K562 (cell line): ENCODE data around the gene PCDH1. TPM values are rescaled to one million over a fixed set of nuclear protein-coding genes. Genes with fewer than 3 reads are reported as not detected.
A peak's percentile ranks its signal among the peaks of the same experiment; 100 is the strongest.

Source experiments
- BRF2 ChIP-seq: IDR thresholded peaks from 3 replicates; pipeline ENCODE4 v1.6.1; 2011; ENCODE audit warnings: borderline replicate concordance, mild to moderate bottlenecking; ENCODE audit not compliant: insufficient read length, insufficient read depth
- CGGBP1 ChIP-seq: fragments of 250-450 bp; sonication (Bioruptor Pico); IDR thresholded peaks from 2 replicates; pipeline ENCODE4 v1.9.0; 2021; ENCODE audit warnings: mild to moderate bottlenecking
- DMBX1 ChIP-seq: fragments of 250-450 bp; sonication (Bioruptor Pico); IDR thresholded peaks from 2 replicates; pipeline ENCODE4 v1.8.0; 2022; ENCODE audit warnings: inconsistent platforms, mild to moderate bottlenecking, moderate library complexity, borderline replicate concordance
- ETS2 ChIP-seq: IDR thresholded peaks from 2 replicates; pipeline ENCODE4 v1.6.1; 2016; ENCODE audit warnings: borderline replicate concordance, missing genetic modification characterization, mild to moderate bottlenecking, moderate library complexity, missing compliant biosample characterization; ENCODE audit not compliant: poor library complexity, severe bottlenecking
- FIP1L1 ChIP-seq: fragments of 200-400 bp; formaldehyde crosslinking; IDR thresholded peaks from 2 replicates; pipeline ENCODE4 v1.6.1; 2018; ENCODE audit warnings: mild to moderate bottlenecking, low read depth, low read length; ENCODE audit not compliant: poor library complexity, severe bottlenecking
- FOS ChIP-seq: IDR thresholded peaks from 3 replicates; pipeline ENCODE4 v1.6.1; 2011; ENCODE audit not compliant: insufficient read length; ENCODE audit errors: extremely low read depth
- FOXA3 ChIP-seq, 2 experiments: fragments of 450-650 bp in 1 of 2; sonication (generic) in 1 of 2; formaldehyde crosslinking; IDR thresholded peaks in 1 of 2; conservative IDR thresholded peaks in 1 of 2; 2 replicates each; pipeline versions ENCODE4 v1.4.0 to v1.8.0; 2020 to 2022; ENCODE audit warnings: mild to moderate bottlenecking in 2 of 2, missing genetic modification reagents in 1 of 2
- HOXB6 ChIP-seq: fragments of 250-450 bp; sonication (Bioruptor Pico); IDR thresholded peaks from 2 replicates; pipeline ENCODE4 v1.5.1; 2022; ENCODE audit warnings: mild to moderate bottlenecking, borderline replicate concordance
- HSF4 ChIP-seq: fragments of 250-450 bp; sonication (Bioruptor Pico); IDR thresholded peaks from 2 replicates; pipeline ENCODE4 v2.1.2; 2022; ENCODE audit warnings: mild to moderate bottlenecking, moderate library complexity, borderline replicate concordance
- JUN ChIP-seq, 2 experiments: sonication (generic) in 1 of 2; formaldehyde crosslinking in 1 of 2; IDR thresholded peaks; 2 replicates each; pipeline versions ENCODE4 v1.6.1 to v1.8.0; 2012 to 2022; ENCODE audit warnings: borderline replicate concordance in 2 of 2, mild to moderate bottlenecking in 2 of 2, improper control_type of control experiment in 1 of 2, low read depth in 1 of 2, low read length in 1 of 2, missing genetic modification reagents in 1 of 2
- MECOM ChIP-seq: fragments of 250-450 bp; sonication (Bioruptor Pico); IDR thresholded peaks from 2 replicates; pipeline ENCODE4 v1.8.0; 2022; ENCODE audit warnings: inconsistent platforms
- RHOXF2B ChIP-seq: fragments of 250-450 bp; sonication (Bioruptor Pico); conservative IDR thresholded peaks from 2 replicates; pipeline ENCODE4 v1.5.1; 2021
- SAFB ChIP-seq: fragments of 200-400 bp; formaldehyde crosslinking; IDR thresholded peaks from 2 replicates; pipeline ENCODE4 v1.6.1; 2017; ENCODE audit warnings: low read depth, low read length, borderline replicate concordance
- STAT6 ChIP-seq: sonication (generic); formaldehyde crosslinking; IDR thresholded peaks from 2 replicates; pipeline ENCODE4 v1.8.1; 2023; ENCODE audit warnings: mild to moderate bottlenecking, missing genetic modification reagents
- TFAP4 ChIP-seq: sonication (generic); formaldehyde crosslinking; IDR thresholded peaks from 2 replicates; pipeline ENCODE4 v1.8.0; 2022; ENCODE audit warnings: missing genetic modification reagents, mild to moderate bottlenecking, moderate library complexity, borderline replicate concordance
- THAP7 ChIP-seq: fragments of 250-450 bp; sonication (Bioruptor Pico); IDR thresholded peaks from 2 replicates; pipeline ENCODE4 v1.5.0; 2021
- TRIM24 ChIP-seq, 2 experiments: fragments of 450-650 bp; IDR thresholded peaks; 2 replicates each; pipeline ENCODE4 v1.6.1; 2016
- ZNF143 ChIP-seq: sonication (generic); formaldehyde crosslinking; IDR thresholded peaks from 2 replicates; pipeline ENCODE4 v1.9.0; 2022; ENCODE audit warnings: mild to moderate bottlenecking, missing genetic modification reagents
- ZNF655 ChIP-seq: fragments of 250-450 bp; sonication (Bioruptor Pico); IDR thresholded peaks from 2 replicates; pipeline ENCODE4 v1.5.0; 2021
- polyA plus RNA-seq, 8 experiments: library from polyadenylated mRNA; depleted of rRNA in 4 of 8; stranded (reverse) in 5 of 8; unstranded in 3 of 8; fragments of >200 nt; fragmentation: Nextera tagmentation in 2 of 8; fragmentation: Illumina TruSeq in 1 of 8; extraction: Ambion mirVana in 2 of 8; extraction: Trizol in 1 of 8; gene quantifications; 2 replicates each; pipeline versions ENCODE4 v1.2.1 to v1.2.3, GENCODE V29; 2011 to 2014; ENCODE audit warnings: inconsistent platforms in 1 of 8, missing spikeins in 1 of 8
- total RNA-seq, 7 experiments: library from RNA; depleted of rRNA in 6 of 7; stranded (reverse); fragments of >200 nt in 6 of 7; fragmentation: Illumina TruSeq in 2 of 7; extraction: Trizol in 2 of 7; gene quantifications; 2 replicates each; pipeline versions ENCODE4 v1.2.1 to v1.2.3, GENCODE V29; 2011 to 2021; ENCODE audit warnings: low replicate concordance in 1 of 7

PCDH1 gene
- total and polyA plus RNA-seq, 9 of the 15 experiments (the other 6 are each of a cell fraction or from before 2014, with no cell fraction given): 0.11 to 3.6 (median 1.9) TPM; not detected in 1

- peak; percentile 27 to 48; a peak in 2 of 4 replicates for TF ChIP-seq TRIM24 (IDR thresholded peaks at IDR 0.05)
- TF ChIP-seq FOXA3 (CRISPR knock-in tag; conservative IDR thresholded peaks at IDR 0.05 in 1 of 2, IDR thresholded peaks at IDR 0.05 in 1 of 2): no peak
- no peak for TF ChIP-seq ZNF143
- peak; percentile 68 for TF ChIP-seq FIP1L1
- TF ChIP-seq TFAP4: peak; percentile 67
- no peak for TF ChIP-seq BRF2
- TF ChIP-seq RHOXF2B: no peak
- TF ChIP-seq MECOM (CRISPR knock-in tag): no peak
- no peak for TF ChIP-seq JUN (IDR thresholded peaks at IDR 0.05; ENCODE audit: borderline replicate concordance, low read depth, low read length)
- no peak; the same call in 1 of the 2 replicates for TF ChIP-seq JUN (CRISPR knock-in tag; IDR thresholded peaks at IDR 0.05; ENCODE audit: borderline replicate concordance)
- no peak for TF ChIP-seq SAFB
- no peak for TF ChIP-seq STAT6 (CRISPR knock-in tag)
- no peak for TF ChIP-seq ETS2
- no peak for TF ChIP-seq THAP7 (CRISPR knock-in tag)
- no peak for TF ChIP-seq DMBX1 (CRISPR knock-in tag)
- no peak for TF ChIP-seq HOXB6
- no peak for TF ChIP-seq HSF4 (CRISPR knock-in tag)
- TF ChIP-seq CGGBP1 (CRISPR knock-in tag): no peak
- no peak for TF ChIP-seq ZNF655
- no peak for TF ChIP-seq FOS
These were observed 2.2 kb downstream of the PCDH1 start (continued) for GRCh38 chr5:141875795-141876627.
